ENCODE data around the gene MEGF6. TPM values are rescaled to one million over a fixed set of nuclear protein-coding genes. Genes with fewer than 3 reads are reported as not detected.

The MEGF6 gene
- total RNA-seq, 1 experiment from 2014 or later = 14.3 TPM

DNA sequence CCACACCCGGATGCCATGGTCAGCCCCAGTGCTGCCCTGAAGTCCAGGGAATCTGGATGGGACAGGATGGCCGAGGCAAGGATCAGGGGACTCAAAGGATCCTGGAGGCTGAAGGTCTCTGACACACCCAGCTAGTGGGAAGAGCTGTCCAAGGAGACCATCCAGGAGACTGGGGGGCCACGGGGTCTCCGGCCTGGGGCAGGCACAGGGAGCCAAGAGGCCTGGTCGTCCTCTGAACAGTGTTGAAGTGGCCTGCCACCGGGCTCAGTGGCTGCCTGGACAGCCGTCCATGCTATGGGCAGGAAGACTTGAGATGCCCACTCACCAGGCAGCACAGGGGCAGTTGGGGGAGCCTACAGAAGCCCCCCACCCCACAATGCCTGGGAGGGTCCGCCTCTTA is 41.9 kb downstream of the MEGF6 start:
- no peaks in the 10 kb centered on the region for H3K4me1 Mint-ChIP-seq (ENCODE audit: insufficient read depth, unreplicated experiment)

DNA sequence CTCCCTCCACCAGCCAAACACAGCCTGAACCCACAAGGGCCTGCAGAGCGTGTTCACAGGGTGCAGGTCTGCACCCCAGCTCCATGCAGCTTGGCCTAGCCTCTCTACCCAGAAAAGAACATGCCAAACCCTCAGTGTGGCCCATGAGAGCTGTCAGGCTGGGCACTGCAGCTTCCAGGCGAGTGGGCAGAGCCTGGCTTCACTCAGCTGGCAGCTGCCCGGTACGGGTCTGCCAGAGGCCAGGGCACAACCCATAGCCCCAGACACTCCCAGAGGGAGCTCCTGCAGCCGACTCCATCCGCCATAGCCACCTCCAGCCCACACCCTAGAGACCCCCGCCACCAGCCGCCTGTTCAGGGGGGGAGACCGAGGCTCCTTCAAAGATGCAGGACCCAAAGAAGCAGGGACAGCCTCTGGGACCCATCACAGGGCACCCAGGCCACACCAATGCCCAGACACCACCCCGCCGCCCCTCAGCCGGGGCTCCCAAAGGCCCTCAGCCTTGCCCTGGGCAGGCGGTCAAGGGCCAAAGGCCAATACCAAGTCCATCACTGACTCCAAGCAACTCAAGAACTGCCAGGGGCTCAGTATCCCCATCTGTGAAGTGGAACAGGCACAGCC is 42.4 kb downstream of the MEGF6 start:
- no peak for TF ChIP-seq CTCF (IDR thresholded peaks at IDR 0.05; ENCODE audit: unreplicated experiment)
- H3K27ac Mint-ChIP-seq (ENCODE audit: low read depth, unreplicated experiment) = no peak overlapping the region
- intact Hi-C loops (cut with micrococcal nuclease) = loop anchor here (10.0 kb wide), 1 partner anchor 74 kb away; no protein-coding TSS in a partner anchor
- DNase-seq (ENCODE audit: unreplicated experiment) = no peak
- no peaks in the 10 kb centered on the region for H3K9me3 Mint-ChIP-seq (ENCODE audit: unreplicated experiment)
- ChIA-PET CTCF (interaction anchor here (0.6 to 2.4 kb wide), 5 partner anchors 15 to 226 kb away, joined by 3 to 10 read pairs (median 3); no protein-coding TSS in a partner anchor), POLR2A (no interaction called here)
- H3K4me3 Mint-ChIP-seq (ENCODE audit: unreplicated experiment) = no peak overlapping the region
- no peaks in the 10 kb centered on the region for H3K36me3 Mint-ChIP-seq (ENCODE audit: insufficient read depth, unreplicated experiment)
- BruUV-seq (replicated peaks) = no TSS peak
- no peaks in the 10 kb centered on the region for H3K27me3 Mint-ChIP-seq (ENCODE audit: insufficient read depth, unreplicated experiment)
- no peaks in the 10 kb centered on the region for H3K4me1 Mint-ChIP-seq (ENCODE audit: insufficient read depth, unreplicated experiment)

More for the DNA sequence above, 41.9 kb downstream of the MEGF6 start:
- no peak for DNase-seq (ENCODE audit: unreplicated experiment)
- intact Hi-C loops (cut with micrococcal nuclease) = loop anchor here (10.0 kb wide), 1 partner anchor 75 kb away; no protein-coding TSS in a partner anchor
- no peaks in the 10 kb centered on the region for H3K9me3 Mint-ChIP-seq (ENCODE audit: unreplicated experiment)
- ChIA-PET CTCF (interaction anchor here (0.6 to 2.4 kb wide), 4 partner anchors 45 to 226 kb away, joined by 3 to 10 read pairs (median 4); no protein-coding TSS in a partner anchor), POLR2A (no interaction called here)
- no peak overlapping the region for H3K27ac Mint-ChIP-seq (ENCODE audit: low read depth, unreplicated experiment)
- no peaks in the 10 kb centered on the region for H3K27me3 Mint-ChIP-seq (ENCODE audit: insufficient read depth, unreplicated experiment)
- no TSS peak for BruUV-seq (replicated peaks)
- no peak overlapping the region for H3K4me3 Mint-ChIP-seq (ENCODE audit: unreplicated experiment)
- no peaks in the 10 kb centered on the region for H3K36me3 Mint-ChIP-seq (ENCODE audit: insufficient read depth, unreplicated experiment)
- TF ChIP-seq CTCF (IDR thresholded peaks at IDR 0.05; ENCODE audit: unreplicated experiment) = no peak

DNA sequence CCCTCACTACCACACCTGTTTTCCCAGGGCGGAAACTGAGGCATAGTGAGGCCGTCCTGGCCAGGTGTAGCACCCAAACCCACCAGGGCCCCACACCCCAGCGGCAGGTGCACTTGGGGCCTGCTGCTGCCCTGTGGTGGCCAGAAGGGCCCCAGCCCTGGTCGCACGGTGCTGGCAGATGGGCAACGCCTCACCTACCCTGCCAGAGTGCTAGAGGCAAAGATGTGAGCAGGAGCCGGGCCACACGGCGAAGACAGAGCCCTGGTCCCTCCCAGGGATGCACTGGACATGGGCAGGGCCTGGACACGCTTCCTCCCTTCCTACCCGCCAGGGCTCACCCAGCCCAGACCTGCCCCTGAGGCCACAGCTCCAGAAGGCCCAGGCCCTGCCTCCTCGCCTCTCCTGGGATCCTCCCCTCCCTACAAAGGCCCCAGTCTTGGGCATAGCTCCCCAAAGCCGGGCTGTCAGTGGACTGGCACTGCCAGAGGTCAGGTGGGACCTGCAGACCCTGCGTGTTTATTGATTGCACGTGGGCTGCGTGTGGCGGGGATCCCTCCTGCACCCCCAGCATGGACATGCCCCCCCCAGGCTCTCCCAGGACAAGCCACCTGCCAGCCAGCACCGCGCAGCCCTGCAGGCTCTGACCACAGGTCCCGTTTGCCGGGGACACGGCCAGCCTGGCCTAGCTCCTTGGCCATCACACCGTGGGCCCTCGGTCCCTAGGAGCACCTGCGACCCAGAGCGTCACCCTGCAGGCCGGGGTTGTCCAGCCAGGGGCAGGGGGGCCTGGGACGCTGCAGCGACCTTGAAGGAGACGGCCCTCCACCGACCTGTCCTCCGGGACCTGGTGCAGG is 44.1 kb downstream of the MEGF6 start:
- no TSS peak for BruUV-seq (replicated peaks)
- peaks cover 5% of the 10 kb centered on the region for H3K27me3 Mint-ChIP-seq (ENCODE audit: insufficient read depth, unreplicated experiment)
- no peak overlapping the region for H3K27ac Mint-ChIP-seq (ENCODE audit: low read depth, unreplicated experiment)
- H3K4me3 Mint-ChIP-seq (ENCODE audit: unreplicated experiment) = no peak overlapping the region
- no peaks in the 10 kb centered on the region for H3K9me3 Mint-ChIP-seq (ENCODE audit: unreplicated experiment)
- POLR2A ChIA-PET = no interaction called here
- intact Hi-C loops (cut with micrococcal nuclease) = loop anchor here (10.0 kb wide), 1 partner anchor 72 kb away; no protein-coding TSS in a partner anchor
- H3K4me1 Mint-ChIP-seq (ENCODE audit: insufficient read depth, unreplicated experiment) = peaks cover 2% of the 10 kb centered on the region
- DNase-seq (ENCODE audit: unreplicated experiment) = no peak
- TF ChIP-seq CTCF (IDR thresholded peaks at IDR 0.05; ENCODE audit: unreplicated experiment) = no peak
- no peaks in the 10 kb centered on the region for H3K36me3 Mint-ChIP-seq (ENCODE audit: insufficient read depth, unreplicated experiment)
- CTCF ChIA-PET = interaction anchor here (0.6 to 4.7 kb wide), 8 partner anchors 10 to 211 kb away, joined by 3 to 57 read pairs (median 4); no protein-coding TSS in a partner anchor

Measured in MCF 10A (cell line).